ENCODE data around the gene NOBOX.

- TF ChIP-seq EZH2 (IDR thresholded peaks at IDR 0.05; ENCODE audit: low read length): no peak
- TF ChIP-seq, protein P1, sequence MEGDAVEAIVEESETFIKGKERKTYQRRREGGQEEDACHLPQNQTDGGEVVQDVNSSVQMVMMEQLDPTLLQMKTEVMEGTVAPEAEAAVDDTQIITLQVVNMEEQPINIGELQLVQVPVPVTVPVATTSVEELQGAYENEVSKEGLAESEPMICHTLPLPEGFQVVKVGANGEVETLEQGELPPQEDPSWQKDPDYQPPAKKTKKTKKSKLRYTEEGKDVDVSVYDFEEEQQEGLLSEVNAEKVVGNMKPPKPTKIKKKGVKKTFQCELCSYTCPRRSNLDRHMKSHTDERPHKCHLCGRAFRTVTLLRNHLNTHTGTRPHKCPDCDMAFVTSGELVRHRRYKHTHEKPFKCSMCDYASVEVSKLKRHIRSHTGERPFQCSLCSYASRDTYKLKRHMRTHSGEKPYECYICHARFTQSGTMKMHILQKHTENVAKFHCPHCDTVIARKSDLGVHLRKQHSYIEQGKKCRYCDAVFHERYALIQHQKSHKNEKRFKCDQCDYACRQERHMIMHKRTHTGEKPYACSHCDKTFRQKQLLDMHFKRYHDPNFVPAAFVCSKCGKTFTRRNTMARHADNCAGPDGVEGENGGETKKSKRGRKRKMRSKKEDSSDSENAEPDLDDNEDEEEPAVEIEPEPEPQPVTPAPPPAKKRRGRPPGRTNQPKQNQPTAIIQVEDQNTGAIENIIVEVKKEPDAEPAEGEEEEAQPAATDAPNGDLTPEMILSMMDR (optimal IDR thresholded peaks at IDR 0.05 in 1 of 3, IDR thresholded peaks at IDR 0.05 in 1 of 3, conservative IDR thresholded peaks at IDR 0.05 in 1 of 3; ENCODE audit: extremely low read depth in 1 of 3, insufficient read depth in 2 of 3, low read length in 3 of 3): no peak
Observed at GRCh38 chr7:144398911-144399310, 4.6 kb downstream of the NOBOX start.
